Mucosa of rectum (tissue), 2 donors: ENCODE measurements around the gene NDUFAF2.
"Not testable (repeated sequence)": the region's sequence is repeated elsewhere in the genome, so short reads cannot be mapped to it uniquely, and the experiment has no call there.

Source experiments
- H3K27ac ChIP-seq, 2 donors: one replicate each; pipeline ENCODE4 v1.7.0; 2013; ENCODE audit warnings: inconsistent platforms in 2 of 2, low read depth in 2 of 2, low read length in 2 of 2
- H3K27me3 ChIP-seq, 2 donors: one replicate each; pipeline ENCODE4 v1.7.0; 2013; ENCODE audit warnings: low read length in 2 of 2; ENCODE audit not compliant: control insufficient read depth in 2 of 2, insufficient read depth in 2 of 2
- H3K36me3 ChIP-seq, 2 donors: one replicate each; pipeline ENCODE4 v1.7.0; 2013; ENCODE audit warnings: low read length in 2 of 2; ENCODE audit not compliant: control insufficient read depth in 2 of 2, insufficient read depth in 2 of 2
- H3K4me1 ChIP-seq, 2 donors: one replicate each; pipeline ENCODE4 v1.7.0; 2013; ENCODE audit warnings: low read length in 2 of 2, mild to moderate bottlenecking in 1 of 2; ENCODE audit not compliant: control insufficient read depth in 2 of 2, insufficient read depth in 2 of 2
- H3K4me3 ChIP-seq, 2 donors: one replicate each; pipeline ENCODE4 v1.7.0; 2013; ENCODE audit warnings: low read length in 2 of 2
- H3K9ac ChIP-seq, 2 donors: one replicate each; pipeline ENCODE4 v1.7.0; 2013; ENCODE audit warnings: low read length in 2 of 2, low read depth in 1 of 2, mild to moderate bottlenecking in 1 of 2
- H3K9me3 ChIP-seq, 2 donors: one replicate each; pipeline ENCODE4 v1.7.0; 2013; ENCODE audit warnings: low read length in 2 of 2; ENCODE audit not compliant: control insufficient read depth in 2 of 2
- donor health status: healthy.
- donor health status: Normal muscosa, but diverticular disease.

The NDUFAF2 gene

GRCh38 chr5:61069150-61069549, 124.1 kb downstream of the NDUFAF2 start:
- no peaks in the 10 kb centered on the region for H3K36me3 ChIP-seq
- no peaks in the 10 kb centered on the region for H3K27me3 ChIP-seq
- no peaks in the 10 kb centered on the region for H3K4me1 ChIP-seq
- no peak overlapping the region for H3K9ac ChIP-seq
- no peak overlapping the region for H3K4me3 ChIP-seq
- no peak overlapping the region for H3K27ac ChIP-seq
- H3K9me3 ChIP-seq = no peaks in the 10 kb centered on the region

- Histone ChIP-seq H3K4me3 (no peak overlapping the region), H3K9ac (no peak overlapping the region), H3K36me3 (no peaks in the 10 kb centered on the region), H3K27me3 (no peaks in the 10 kb centered on the region), H3K9me3 (no peaks in the 10 kb centered on the region), H3K4me1 (no peaks in the 10 kb centered on the region), H3K27ac (no peak overlapping the region)
Measured at GRCh38 chr5:61071526-61071925, 126.5 kb downstream of the NDUFAF2 start.

- no peak overlapping the region for H3K4me3 ChIP-seq
- H3K9ac ChIP-seq = no peak overlapping the region
- H3K27me3 ChIP-seq = no peaks in the 10 kb centered on the region
- no peak overlapping the region for H3K27ac ChIP-seq
- H3K4me1 ChIP-seq = no peaks in the 10 kb centered on the region
- no peaks in the 10 kb centered on the region for H3K9me3 ChIP-seq
- no peaks in the 10 kb centered on the region for H3K36me3 ChIP-seq
Measured at GRCh38 chr5:61076626-61077025, 131.6 kb downstream of the NDUFAF2 start.

GRCh38 chr5:61081741-61082140, 136.7 kb downstream of the NDUFAF2 start:
- Histone ChIP-seq H3K9ac (no peak overlapping the region), H3K4me1 (no peaks in the 10 kb centered on the region), H3K4me3 (no peak overlapping the region), H3K27me3 (no peaks in the 10 kb centered on the region), H3K36me3 (no peaks in the 10 kb centered on the region), H3K27ac (no peak overlapping the region), H3K9me3 (no peaks in the 10 kb centered on the region)

- no peaks in the 10 kb centered on the region for H3K27me3 ChIP-seq
- H3K36me3 ChIP-seq = no peaks in the 10 kb centered on the region
- H3K4me1 ChIP-seq = no peaks in the 10 kb centered on the region
- H3K4me3 ChIP-seq = no peak overlapping the region
- no peak overlapping the region for H3K9ac ChIP-seq
- H3K27ac ChIP-seq = no peak overlapping the region
- no peaks in the 10 kb centered on the region for H3K9me3 ChIP-seq
Measured at GRCh38 chr5:61082516-61083280, 137.7 kb downstream of the NDUFAF2 start.

GRCh38 chr5:61084658-61085057, 139.7 kb downstream of the NDUFAF2 start:
- H3K4me3 ChIP-seq = no peak overlapping the region
- no peak overlapping the region for H3K9ac ChIP-seq
- no peaks in the 10 kb centered on the region for H3K36me3 ChIP-seq
- H3K27ac ChIP-seq = no peak overlapping the region
- no peaks in the 10 kb centered on the region for H3K4me1 ChIP-seq
- H3K9me3 ChIP-seq = no peaks in the 10 kb centered on the region
- no peaks in the 10 kb centered on the region for H3K27me3 ChIP-seq

- no peaks in the 10 kb centered on the region for H3K4me1 ChIP-seq
- H3K27me3 ChIP-seq = no peaks in the 10 kb centered on the region
- H3K27ac ChIP-seq = no peak overlapping the region
- no peak overlapping the region for H3K4me3 ChIP-seq
- H3K9me3 ChIP-seq = no peaks in the 10 kb centered on the region
- H3K36me3 ChIP-seq = no peaks in the 10 kb centered on the region
- H3K9ac ChIP-seq = no peak overlapping the region
Measured at GRCh38 chr5:61085885-61086284, 140.9 kb downstream of the NDUFAF2 start.

GRCh38 chr5:61087921-61088320, 142.9 kb downstream of the NDUFAF2 start:
- Histone ChIP-seq H3K9me3 (peaks cover 0 to 3% of the 10 kb centered on the region in 2 donors), H3K27ac (no peak overlapping the region), H3K9ac (no peak overlapping the region), H3K36me3 (no peaks in the 10 kb centered on the region), H3K27me3 (no peaks in the 10 kb centered on the region), H3K4me1 (no peaks in the 10 kb centered on the region), H3K4me3 (no peak overlapping the region)

GRCh38 chr5:61089351-61089750, 144.3 kb downstream of the NDUFAF2 start:
- no peaks in the 10 kb centered on the region for H3K4me1 ChIP-seq
- no peak overlapping the region for H3K4me3 ChIP-seq
- H3K9me3 ChIP-seq = peaks cover 0 to 3% of the 10 kb centered on the region in 2 donors
- no peak overlapping the region for H3K9ac ChIP-seq
- H3K36me3 ChIP-seq = no peaks in the 10 kb centered on the region
- no peaks in the 10 kb centered on the region for H3K27me3 ChIP-seq
- no peak overlapping the region for H3K27ac ChIP-seq

- H3K27ac ChIP-seq, H3K4me1 ChIP-seq, H3K4me3 ChIP-seq, H3K27me3 ChIP-seq, H3K9ac ChIP-seq, H3K9me3 ChIP-seq, H3K36me3 ChIP-seq: not testable (repeated sequence)
Measured at GRCh38 chr5:61093046-61093771, 148.2 kb downstream of the NDUFAF2 start.
